NCI-H1694 treated with DMSO at 0.1 percent for 48 hours (cell line): ENCODE measurements around the gene STXBP5.

Source experiments
- DNase-seq: peaks from one replicate; lab custom pipeline; 2025; lab: John Stamatoyannopoulos, UW

The STXBP5 gene

GRCh38 chr6:147438758-147439528 is 234.7 kb downstream of the STXBP5 start:
- DNase-seq, result no peak
